ENCODE measurements around the gene TMIE.

The TMIE gene

DNA sequence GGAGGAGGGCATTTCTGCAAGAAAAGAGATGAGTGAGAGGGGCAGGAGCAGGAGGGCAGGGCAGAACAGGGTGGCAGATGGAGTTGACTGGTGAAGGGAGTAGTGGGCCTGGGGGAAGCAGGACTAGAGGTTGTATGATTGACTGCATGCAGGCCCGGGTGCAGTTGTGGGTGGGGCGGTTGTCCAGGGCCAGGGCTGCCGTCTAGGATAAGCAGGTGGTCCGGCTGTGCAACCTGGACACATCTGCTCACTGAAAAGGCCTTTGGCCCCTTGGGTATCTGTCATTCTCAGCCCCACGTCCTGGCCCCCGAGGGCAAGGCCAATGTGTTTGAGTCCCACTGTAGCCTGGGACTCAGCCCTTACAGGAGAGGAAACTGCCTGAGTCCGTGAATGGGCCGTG is 33.1 kb upstream of the TMIE start:
- Histone ChIP-seq H3K4me2 (ENCODE audit: low read length) (no peak overlapping the region), H3K9me3 (ENCODE audit: control insufficient read depth, insufficient read depth, low read length) (no peaks in the 10 kb centered on the region), H3K79me2 (ENCODE audit: control insufficient read depth, low read length) (no peaks in the 10 kb centered on the region), H3K4me3 (ENCODE audit: low read length) (no peak overlapping the region), H3K27me3 (ENCODE audit: control insufficient read depth, low read length) (no peaks in the 10 kb centered on the region), H3K36me3 (ENCODE audit: control insufficient read depth, low read length) (no peaks in the 10 kb centered on the region), H3K9me2 (replicated peaks; ENCODE audit: control insufficient read depth, low read length) (no peaks in the 10 kb centered on the region), H3K4me1 (ENCODE audit: control insufficient read depth, low read length) (no peaks in the 10 kb centered on the region), H3F3A (ENCODE audit: control insufficient read depth, insufficient read depth) (no peaks in the 10 kb centered on the region), H3K27ac (ENCODE audit: low read depth, low read length) (no peak overlapping the region), H4K20me1 (ENCODE audit: control insufficient read depth, insufficient read depth, low read depth, low read length) (no peaks in the 10 kb centered on the region)
- TF ChIP-seq, protein P1, sequence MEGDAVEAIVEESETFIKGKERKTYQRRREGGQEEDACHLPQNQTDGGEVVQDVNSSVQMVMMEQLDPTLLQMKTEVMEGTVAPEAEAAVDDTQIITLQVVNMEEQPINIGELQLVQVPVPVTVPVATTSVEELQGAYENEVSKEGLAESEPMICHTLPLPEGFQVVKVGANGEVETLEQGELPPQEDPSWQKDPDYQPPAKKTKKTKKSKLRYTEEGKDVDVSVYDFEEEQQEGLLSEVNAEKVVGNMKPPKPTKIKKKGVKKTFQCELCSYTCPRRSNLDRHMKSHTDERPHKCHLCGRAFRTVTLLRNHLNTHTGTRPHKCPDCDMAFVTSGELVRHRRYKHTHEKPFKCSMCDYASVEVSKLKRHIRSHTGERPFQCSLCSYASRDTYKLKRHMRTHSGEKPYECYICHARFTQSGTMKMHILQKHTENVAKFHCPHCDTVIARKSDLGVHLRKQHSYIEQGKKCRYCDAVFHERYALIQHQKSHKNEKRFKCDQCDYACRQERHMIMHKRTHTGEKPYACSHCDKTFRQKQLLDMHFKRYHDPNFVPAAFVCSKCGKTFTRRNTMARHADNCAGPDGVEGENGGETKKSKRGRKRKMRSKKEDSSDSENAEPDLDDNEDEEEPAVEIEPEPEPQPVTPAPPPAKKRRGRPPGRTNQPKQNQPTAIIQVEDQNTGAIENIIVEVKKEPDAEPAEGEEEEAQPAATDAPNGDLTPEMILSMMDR (IDR thresholded peaks at IDR 0.05; ENCODE audit: low read depth, low read length, poor library complexity, severe bottlenecking): no peak
- no peak for TF ChIP-seq EZH2phosphoT487 (IDR thresholded peaks at IDR 0.05; ENCODE audit: borderline replicate concordance, low read length)

DNA sequence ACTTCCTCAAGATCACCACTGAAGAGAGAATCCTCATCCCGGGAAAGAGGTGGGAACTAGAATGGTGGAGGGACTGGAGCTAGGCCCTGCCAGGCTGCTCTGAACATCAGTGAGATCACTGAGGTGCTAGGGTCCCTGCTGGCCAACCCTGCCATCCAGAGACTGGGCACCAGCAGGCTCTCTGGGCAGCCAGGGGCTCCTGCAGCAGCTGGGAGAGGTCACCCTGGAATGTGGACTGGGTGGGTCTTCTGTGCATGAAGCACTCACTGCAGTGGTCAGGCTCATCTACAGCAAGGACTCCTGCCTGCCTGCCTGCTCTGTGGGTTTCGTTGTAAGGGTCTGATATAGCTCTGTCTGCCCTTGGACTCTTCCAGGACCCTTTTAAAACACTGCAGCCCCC is 32.6 kb upstream of the TMIE start:
- Histone ChIP-seq H3K4me3 (ENCODE audit: low read length) (no peak overlapping the region), H3K9me2 (replicated peaks; ENCODE audit: control insufficient read depth, low read length) (no peaks in the 10 kb centered on the region), H3K27ac (ENCODE audit: low read depth, low read length) (no peak overlapping the region), H3K9me3 (ENCODE audit: control insufficient read depth, insufficient read depth, low read length) (no peaks in the 10 kb centered on the region), H3K4me1 (ENCODE audit: control insufficient read depth, low read length) (no peaks in the 10 kb centered on the region), H3K4me2 (ENCODE audit: low read length) (no peak overlapping the region), H3F3A (ENCODE audit: control insufficient read depth, insufficient read depth) (no peaks in the 10 kb centered on the region), H4K20me1 (ENCODE audit: control insufficient read depth, insufficient read depth, low read depth, low read length) (no peaks in the 10 kb centered on the region), H3K27me3 (ENCODE audit: control insufficient read depth, low read length) (0 out of 2 replicates have a peak, but pooled peaks cover 2% of the 10 kb centered on the region), H3K36me3 (ENCODE audit: control insufficient read depth, low read length) (no peaks in the 10 kb centered on the region), H3K79me2 (ENCODE audit: control insufficient read depth, low read length) (no peaks in the 10 kb centered on the region)
- TF ChIP-seq, protein P1 (IDR thresholded peaks at IDR 0.05; ENCODE audit: low read depth, low read length, poor library complexity, severe bottlenecking): no peak
- no peak for TF ChIP-seq EZH2phosphoT487 (IDR thresholded peaks at IDR 0.05; ENCODE audit: borderline replicate concordance, low read length)

DNA sequence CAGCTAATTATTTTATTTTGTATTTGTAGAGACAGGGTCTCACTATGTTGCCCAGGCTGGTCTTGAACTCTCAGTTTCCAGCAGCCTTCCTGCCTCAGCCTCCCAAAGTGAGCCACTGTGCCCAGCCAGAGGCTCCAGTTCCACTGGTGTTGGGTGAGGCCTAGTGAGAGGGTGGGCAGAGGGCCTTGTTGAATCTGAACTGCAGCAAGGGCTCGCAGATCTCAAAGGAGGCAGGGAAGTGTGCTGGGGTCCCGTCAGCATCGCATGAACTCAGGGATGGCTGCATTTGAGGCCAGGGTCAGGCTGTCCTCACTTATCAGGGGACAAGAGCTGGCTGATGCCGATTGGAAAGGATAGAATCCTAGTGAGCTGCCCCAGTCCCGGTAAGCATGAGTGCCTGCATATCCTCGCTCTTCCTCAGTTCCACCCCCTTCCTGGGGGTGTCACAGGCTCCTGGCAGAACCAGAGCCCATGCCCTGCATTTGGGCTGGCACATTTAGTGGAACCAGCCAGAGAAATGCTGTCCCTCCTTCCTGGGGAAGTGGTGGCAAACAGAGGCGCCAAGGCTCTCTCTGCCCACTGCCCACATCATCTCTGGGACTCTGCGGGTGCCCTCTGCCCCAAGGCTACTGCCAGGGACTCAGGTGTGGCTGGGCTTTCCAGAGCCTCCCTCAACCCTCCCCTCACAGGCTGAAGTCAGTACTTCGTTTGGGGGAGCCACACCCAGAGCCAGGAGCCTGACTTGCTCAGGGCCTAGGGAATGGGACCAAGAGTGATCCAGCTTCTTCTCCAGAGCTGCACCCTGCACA is 31.8 kb upstream of the TMIE start:
- Histone ChIP-seq H3K4me1 (ENCODE audit: control insufficient read depth, low read length) (no peaks in the 10 kb centered on the region), H4K20me1 (ENCODE audit: control insufficient read depth, insufficient read depth, low read depth, low read length) (no peaks in the 10 kb centered on the region), H3K27me3 (ENCODE audit: control insufficient read depth, low read length) (peaks cover 4% of the 10 kb centered on the region; the same call in 1 of the 2 replicates), H3K79me2 (ENCODE audit: control insufficient read depth, low read length) (no peaks in the 10 kb centered on the region), H3K4me3 (ENCODE audit: low read length) (no peak overlapping the region), H3K9me2 (replicated peaks; ENCODE audit: control insufficient read depth, low read length) (no peaks in the 10 kb centered on the region), H3K4me2 (ENCODE audit: low read length) (no peak overlapping the region), H3F3A (ENCODE audit: control insufficient read depth, insufficient read depth) (no peaks in the 10 kb centered on the region), H3K27ac (ENCODE audit: low read depth, low read length) (no peak overlapping the region), H3K36me3 (ENCODE audit: control insufficient read depth, low read length) (no peaks in the 10 kb centered on the region), H3K9me3 (ENCODE audit: control insufficient read depth, insufficient read depth, low read length) (no peaks in the 10 kb centered on the region)
- no peak for TF ChIP-seq EZH2phosphoT487 (IDR thresholded peaks at IDR 0.05; ENCODE audit: borderline replicate concordance, low read length)
- TF ChIP-seq, protein P1 (IDR thresholded peaks at IDR 0.05; ENCODE audit: low read depth, low read length, poor library complexity, severe bottlenecking): no peak
